B cell (primary cell): Measurements from ENCODE around the gene PLXNA3. TPM values are rescaled to one million over a fixed set of nuclear protein-coding genes. Genes with fewer than 3 reads are reported as not detected.

Source experiments
- ATAC-seq: fragments of 200-7000 bp; cut with Tn5 transposase; one replicate; pipeline ENCODE4 v1.10.0; 2021; ENCODE audit warnings: low read depth, mild to moderate bottlenecking, moderate number of reproducible peaks, moderate library complexity
- CTCF ChIA-PET: fragments of 350-600 bp; sonication (Branson Sonifier 250); formaldehyde crosslinking; loops from one replicate; lab custom pipeline; 2021; ENCODE audit warnings: antibody characterized with exemption, inconsistent platforms; lab: Charles Lee
- POLR2A ChIA-PET: fragments of 350-600 bp; sonication (Branson Sonifier 250); formaldehyde crosslinking; loops from one replicate; lab custom pipeline; 2021; ENCODE audit warnings: antibody characterized with exemption; lab: Charles Lee
- DNase-seq: peaks from one replicate; pipeline ENCODE4 v3.0.0; 2013
- H2AFZ ChIP-seq: 2 replicates; pipeline ENCODE4 v1.6.1; 2012; ENCODE audit warnings: mild to moderate bottlenecking, low read depth, low read length; ENCODE audit not compliant: insufficient read depth, poor library complexity, severe bottlenecking
- H3K27ac ChIP-seq, 2 donors: 1 replicate in 1 of 2; 2 replicates in 1 of 2; pipeline ENCODE4 v1.5.1; 2012 to 2013; ENCODE audit warnings: low read length in 2 of 2, mild to moderate bottlenecking in 2 of 2, moderate library complexity in 1 of 2
- H3K27me3 ChIP-seq, 4 experiments: fragments of 200-600 bp in 1 of 4; sonication (generic) in 1 of 4; replicated peaks in 1 of 4; 1 replicate in 2 of 4; 2 replicates in 2 of 4; pipeline versions ENCODE4 v1.6.1 to v1.7.0; 2013 to 2016; ENCODE audit warnings: low read length in 3 of 4, mild to moderate bottlenecking in 2 of 4, mixed read lengths in 1 of 4, moderate library complexity in 1 of 4; ENCODE audit not compliant: insufficient read depth in 4 of 4, control insufficient read depth in 3 of 4; ENCODE audit errors: control extremely low read depth in 1 of 4
- H3K36me3 ChIP-seq, 2 experiments: replicated peaks in 1 of 2; 1 replicate in 1 of 2; 2 replicates in 1 of 2; pipeline versions ENCODE4 v1.6.1 to v1.7.1; 2013; ENCODE audit warnings: low read length in 1 of 2; ENCODE audit not compliant: insufficient read depth in 2 of 2, control insufficient read depth in 1 of 2; ENCODE audit errors: control extremely low read depth in 1 of 2, extremely low read depth in 1 of 2
- H3K4me1 ChIP-seq, 2 donors: fragments of 200-600 bp in 1 of 2; sonication (generic) in 1 of 2; 1 replicate in 1 of 2; 2 replicates in 1 of 2; pipeline versions ENCODE4 v1.5.1 to v1.6.1; 2013 to 2017; ENCODE audit warnings: low read length in 2 of 2; ENCODE audit not compliant: control insufficient read depth in 2 of 2, insufficient read depth in 2 of 2
- H3K4me2 ChIP-seq: replicated peaks from 2 replicates; pipeline ENCODE3; 2012; ENCODE audit warnings: mild to moderate bottlenecking, low read depth, low read length; ENCODE audit not compliant: poor library complexity, severe bottlenecking
- H3K4me3 ChIP-seq, 5 experiments: fragments of 200-600 bp in 1 of 5; sonication (generic) in 1 of 5; 1 replicate in 3 of 5; 2 replicates in 2 of 5; pipeline versions ENCODE4 v1.5.1 to v1.7.0; 2011 to 2016; ENCODE audit warnings: low read length in 4 of 5, mild to moderate bottlenecking in 4 of 5, low read depth in 2 of 5, control low read depth in 1 of 5, moderate library complexity in 1 of 5; ENCODE audit not compliant: insufficient read depth in 1 of 5; ENCODE audit errors: control extremely low read depth in 1 of 5, extremely low read depth in 1 of 5
- H3K79me2 ChIP-seq: fragments of 200-600 bp; sonication (generic); one replicate; pipeline ENCODE4 v1.6.0; 2016; ENCODE audit warnings: low read length; ENCODE audit not compliant: control insufficient read depth, insufficient read depth
- H3K9ac ChIP-seq: fragments of 200-600 bp; sonication (generic); 2 replicates; pipeline ENCODE4 v1.6.1; 2017; ENCODE audit warnings: mild to moderate bottlenecking, low read length, moderate library complexity
- H3K9me3 ChIP-seq, 3 donors: one replicate each; pipeline versions ENCODE4 v1.6.1 to v1.7.1; 2013; ENCODE audit warnings: low read length in 2 of 3; ENCODE audit not compliant: control insufficient read depth in 2 of 3, insufficient read depth in 1 of 3; ENCODE audit errors: control extremely low read depth in 1 of 3
- H4K20me1 ChIP-seq: 2 replicates; pipeline ENCODE4 v1.6.0; 2012; ENCODE audit warnings: mild to moderate bottlenecking, low read length; ENCODE audit not compliant: insufficient read depth, control insufficient read depth, poor library complexity, severe bottlenecking
- H3K27ac Mint-ChIP-seq: one replicate; pipeline ENCODE4 v1.8.0; 2021; ENCODE audit warnings: mixed read lengths
- H3K27me3 Mint-ChIP-seq: one replicate; pipeline ENCODE4 v1.8.0; 2021; ENCODE audit warnings: mixed read lengths
- H3K4me1 Mint-ChIP-seq: one replicate; pipeline ENCODE4 v1.8.0; 2021; ENCODE audit warnings: mixed read lengths
- H3K4me3 Mint-ChIP-seq: one replicate; pipeline ENCODE4 v1.8.0; 2021; ENCODE audit warnings: mixed read lengths
- H3K9me3 Mint-ChIP-seq: one replicate; pipeline ENCODE4 v1.8.0; 2022; ENCODE audit warnings: mixed read lengths; ENCODE audit not compliant: insufficient read depth
- EZH2 ChIP-seq: IDR thresholded peaks from 2 replicates; pipeline ENCODE4 v1.6.1; 2012; ENCODE audit warnings: borderline replicate concordance, low read depth, mild to moderate bottlenecking, moderate library complexity, low read length; ENCODE audit not compliant: insufficient read depth, poor library complexity, severe bottlenecking
- WGBS: methylation state at CpG from one replicate; pipeline ENCODE4 v1.1.5; 2013; ENCODE audit warnings: missing lambda C conversion rate; ENCODE audit not compliant: insufficient coverage; 5-methylcytosine and 5-hydroxymethylcytosine counted together
- intact Hi-C: fragments of 100-400 bp; cut with micrococcal nuclease; formaldehyde crosslinking; loops from one replicate; pipeline ENCODE4 v1.10.0; 2022
- polyA plus RNA-seq: library from polyadenylated mRNA; depleted of rRNA; stranded (reverse); fragments of >200 nt; gene quantifications from 2 replicates; pipeline ENCODE4 v1.2.3, GENCODE V29; 2012
- total RNA-seq, 2 donors: library from RNA; stranded (reverse); fragments of 120-200 nt in 1 of 2; gene quantifications; 1 replicate in 1 of 2; 2 replicates in 1 of 2; pipeline versions ENCODE4 v1.2.3 to v1.2.4, GENCODE V29; 2013 to 2022
- TF ChIP-seq, protein P1 (sequence below): fragments of 200-600 bp; IDR thresholded peaks from one replicate; pipeline ENCODE4 v1.8.0; 2022; ENCODE audit warnings: antibody characterized with exemption, mild to moderate bottlenecking

Gene PLXNA3
- total and polyA plus RNA-seq, 2 donors (not counting 1 experiment from before 2014, with no cell fraction given): 68.6 to 114 TPM

DNA sequence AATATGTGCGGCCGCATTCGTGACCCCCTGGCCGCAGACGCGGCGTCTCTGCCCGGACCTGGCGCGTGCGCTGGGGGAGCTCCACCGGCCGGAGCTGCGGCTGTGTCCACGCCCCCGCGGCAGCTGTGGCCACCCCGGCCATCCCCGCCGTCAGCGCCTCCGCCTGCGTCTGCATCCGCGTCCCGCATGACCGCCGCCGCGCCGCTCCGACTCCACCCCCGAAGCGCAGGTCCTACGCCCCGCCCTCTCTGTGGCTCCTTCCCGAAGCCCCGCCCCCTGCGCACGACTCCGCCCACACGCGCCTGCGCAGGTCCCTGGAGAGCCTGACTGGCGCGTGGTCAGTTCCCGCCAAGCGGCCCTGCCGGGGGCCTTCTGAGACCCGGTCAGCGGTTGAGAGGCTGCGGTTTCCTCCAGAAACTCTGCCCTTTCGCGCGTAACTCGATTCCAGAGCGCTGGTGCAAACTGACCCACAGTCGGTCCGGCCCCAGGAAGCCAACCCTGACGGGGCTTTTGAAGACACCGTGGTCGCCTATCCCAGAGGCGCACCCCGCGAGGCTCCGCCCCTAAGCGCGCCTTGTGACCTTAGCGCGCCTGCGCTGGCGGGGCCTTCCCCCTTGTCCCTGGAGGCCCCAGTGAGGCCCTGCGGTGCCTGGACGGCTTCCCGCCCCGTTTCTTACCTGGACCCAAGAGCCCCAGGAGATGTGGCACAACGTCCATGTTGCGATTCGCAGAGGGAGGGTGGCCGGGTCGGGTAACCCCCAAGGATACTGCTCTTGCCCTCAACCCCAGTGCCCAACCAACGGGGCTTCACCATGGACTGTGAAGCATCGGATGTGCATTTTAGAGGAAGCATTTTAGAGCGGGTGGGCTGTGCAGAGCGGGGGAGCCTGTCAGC lies 20.9 kb downstream of the PLXNA3 start, which contains the start of gene LAGE3:
LAGE3 (minus strand) TSS at position 554 of the 895 bp plus-strand sequence; CDS start at position 188, 366 bp downstream.
- Histone ChIP-seq H3K4me2 (peak within 1 kb of the TSS; percentile 75), H3K36me3 (peaks cover 0 to 4% of the 10 kb centered on the region in 2 experiments), H2AFZ (peak within 1 kb of the TSS; percentile 65), H3K4me1 (peaks cover 5 to 16% of the 10 kb centered on the region in 2 donors), H3K9me3 (no peaks in the 10 kb centered on the region), H3K79me2 (peaks cover 4% of the 10 kb centered on the region), H3K27ac (peak within 1 kb of the TSS; percentile 75 to 84), H3K27me3 (no peaks in the 10 kb centered on the region), H3K4me3 (peak within 1 kb of the TSS in 4 of 5 experiments; percentile 51 to 59 (median 54)), H4K20me1 (no peaks in the 10 kb centered on the region), H3K9ac (peak within 1 kb of the TSS; percentile 49)
- POLR2A ChIA-PET: interaction anchor here (0.6 to 1.8 kb wide), 4 partner anchors 10 to 233 kb away, joined by 5 to 17 read pairs (median 6); partner anchors contain the start of gene PLXNA3
- DNase-seq: peak; percentile 94
- H3K9me3 Mint-ChIP-seq: no peaks in the 10 kb centered on the region
- H3K4me3 Mint-ChIP-seq: peak within 1 kb of the TSS; percentile 88
- WGBS: 0% methylated on average over 60 of the region's 85 CpGs
- intact Hi-C loops: loop anchor here (1.0 to 5.0 kb wide), 3 partner anchors 11 to 37 kb away; partner anchors contain the start of genes FAM3A, FAM50A and SLC10A3
- H3K4me1 Mint-ChIP-seq: peaks cover 19% of the 10 kb centered on the region
- H3K27ac Mint-ChIP-seq: peak within 1 kb of the TSS; percentile 94
- CTCF ChIA-PET: interaction anchor here (1.9 kb wide), 1 partner anchor 48 kb away, joined by 5 read pairs; no protein-coding TSS in a partner anchor
- TF ChIP-seq, protein P1, sequence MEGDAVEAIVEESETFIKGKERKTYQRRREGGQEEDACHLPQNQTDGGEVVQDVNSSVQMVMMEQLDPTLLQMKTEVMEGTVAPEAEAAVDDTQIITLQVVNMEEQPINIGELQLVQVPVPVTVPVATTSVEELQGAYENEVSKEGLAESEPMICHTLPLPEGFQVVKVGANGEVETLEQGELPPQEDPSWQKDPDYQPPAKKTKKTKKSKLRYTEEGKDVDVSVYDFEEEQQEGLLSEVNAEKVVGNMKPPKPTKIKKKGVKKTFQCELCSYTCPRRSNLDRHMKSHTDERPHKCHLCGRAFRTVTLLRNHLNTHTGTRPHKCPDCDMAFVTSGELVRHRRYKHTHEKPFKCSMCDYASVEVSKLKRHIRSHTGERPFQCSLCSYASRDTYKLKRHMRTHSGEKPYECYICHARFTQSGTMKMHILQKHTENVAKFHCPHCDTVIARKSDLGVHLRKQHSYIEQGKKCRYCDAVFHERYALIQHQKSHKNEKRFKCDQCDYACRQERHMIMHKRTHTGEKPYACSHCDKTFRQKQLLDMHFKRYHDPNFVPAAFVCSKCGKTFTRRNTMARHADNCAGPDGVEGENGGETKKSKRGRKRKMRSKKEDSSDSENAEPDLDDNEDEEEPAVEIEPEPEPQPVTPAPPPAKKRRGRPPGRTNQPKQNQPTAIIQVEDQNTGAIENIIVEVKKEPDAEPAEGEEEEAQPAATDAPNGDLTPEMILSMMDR: no peak
- no peak for TF ChIP-seq EZH2
- no peaks in the 10 kb centered on the region for H3K27me3 Mint-ChIP-seq
- ATAC-seq: peak; percentile 88
